GM06990 (cell line): ENCODE data around the gene PARK7.

Experiments used
- DNase-seq: peaks from one replicate; pipeline ENCODE4 v3.0.0-alpha.2; 2011; ENCODE audit not compliant: insufficient read length; ENCODE audit errors: extremely low read depth
- H3K27me3 ChIP-seq: replicated peaks from 2 replicates; pipeline ENCODE4 v1.6.0; 2011; ENCODE audit warnings: low read length; ENCODE audit not compliant: control insufficient read depth, insufficient read depth
- H3K36me3 ChIP-seq: 2 replicates; pipeline ENCODE4 v1.5.1; 2011; ENCODE audit warnings: low read length; ENCODE audit not compliant: control insufficient read depth, insufficient read depth
- H3K4me3 ChIP-seq: replicated peaks from 2 replicates; pipeline ENCODE4 v1.5.1; 2011; ENCODE audit warnings: low read depth, mild to moderate bottlenecking, control low read depth, low read length
- TF ChIP-seq, protein P1 (sequence below): IDR thresholded peaks from 2 replicates; pipeline ENCODE4 v1.5.1; 2011; ENCODE audit warnings: low read length, control low read depth, mild to moderate bottlenecking, inconsistent platforms; ENCODE audit not compliant: insufficient read depth, poor library complexity, severe bottlenecking

PARK7 gene

GRCh38 chr1:8015036-8015808 is 53.7 kb downstream of the PARK7 start:
- TF ChIP-seq, protein P1, sequence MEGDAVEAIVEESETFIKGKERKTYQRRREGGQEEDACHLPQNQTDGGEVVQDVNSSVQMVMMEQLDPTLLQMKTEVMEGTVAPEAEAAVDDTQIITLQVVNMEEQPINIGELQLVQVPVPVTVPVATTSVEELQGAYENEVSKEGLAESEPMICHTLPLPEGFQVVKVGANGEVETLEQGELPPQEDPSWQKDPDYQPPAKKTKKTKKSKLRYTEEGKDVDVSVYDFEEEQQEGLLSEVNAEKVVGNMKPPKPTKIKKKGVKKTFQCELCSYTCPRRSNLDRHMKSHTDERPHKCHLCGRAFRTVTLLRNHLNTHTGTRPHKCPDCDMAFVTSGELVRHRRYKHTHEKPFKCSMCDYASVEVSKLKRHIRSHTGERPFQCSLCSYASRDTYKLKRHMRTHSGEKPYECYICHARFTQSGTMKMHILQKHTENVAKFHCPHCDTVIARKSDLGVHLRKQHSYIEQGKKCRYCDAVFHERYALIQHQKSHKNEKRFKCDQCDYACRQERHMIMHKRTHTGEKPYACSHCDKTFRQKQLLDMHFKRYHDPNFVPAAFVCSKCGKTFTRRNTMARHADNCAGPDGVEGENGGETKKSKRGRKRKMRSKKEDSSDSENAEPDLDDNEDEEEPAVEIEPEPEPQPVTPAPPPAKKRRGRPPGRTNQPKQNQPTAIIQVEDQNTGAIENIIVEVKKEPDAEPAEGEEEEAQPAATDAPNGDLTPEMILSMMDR = peak; percentile 60
- Histone ChIP-seq H3K36me3 (no peaks in the 10 kb centered on the region), H3K27me3 (no peaks in the 10 kb centered on the region), H3K4me3 (no peak overlapping the region)
- DNase-seq = no peak

DNA sequence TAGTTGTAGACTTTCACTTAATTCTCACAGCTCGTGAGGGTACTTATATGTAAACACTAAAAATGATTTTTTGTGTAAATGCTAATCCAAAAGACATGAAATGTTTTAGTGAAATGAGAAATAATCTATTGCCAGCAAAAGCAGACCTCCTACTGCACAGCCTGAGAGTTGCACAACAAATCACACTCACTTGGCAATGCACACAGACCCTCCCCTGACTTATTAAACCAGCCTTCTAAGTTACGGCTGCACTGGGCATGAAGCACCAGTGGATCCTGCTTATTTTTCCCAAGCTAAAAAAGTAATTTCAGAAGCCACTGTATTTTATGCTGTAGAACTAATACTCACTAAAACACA is 54.3 kb downstream of the PARK7 start:
- H3K36me3 ChIP-seq = no peaks in the 10 kb centered on the region
- no peak for DNase-seq
- no peaks in the 10 kb centered on the region for H3K27me3 ChIP-seq
- H3K4me3 ChIP-seq = no peak overlapping the region
- TF ChIP-seq, protein P1 = no peak

- no peaks in the 10 kb centered on the region for H3K36me3 ChIP-seq
- no peak overlapping the region for H3K4me3 ChIP-seq
- no peaks in the 10 kb centered on the region for H3K27me3 ChIP-seq
- DNase-seq = no peak
- TF ChIP-seq, protein P1 = peak; percentile 42
Measured at GRCh38 chr1:8016210-8016894, 54.8 kb downstream of the PARK7 start.

DNA sequence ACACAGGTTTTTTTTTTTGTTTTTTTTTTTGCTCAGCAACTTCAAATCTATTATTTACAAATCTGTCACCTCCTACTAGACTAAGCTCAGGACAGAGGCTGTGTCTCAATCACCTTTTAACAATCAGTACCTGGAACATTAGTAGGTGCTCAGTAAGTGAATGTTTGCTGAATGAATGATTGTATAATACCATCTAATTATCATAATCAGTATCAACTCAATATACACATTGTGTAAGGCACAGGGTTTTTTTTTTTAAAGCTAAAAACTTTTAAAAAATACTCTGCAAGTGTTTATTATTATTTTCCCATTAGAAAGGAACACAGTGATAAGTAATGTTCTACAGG is 55.4 kb downstream of the PARK7 start:
- H3K4me3 ChIP-seq = no peak overlapping the region
- DNase-seq = no peak
- no peaks in the 10 kb centered on the region for H3K27me3 ChIP-seq
- TF ChIP-seq, protein P1 = no peak
- H3K36me3 ChIP-seq = no peaks in the 10 kb centered on the region

GRCh38 chr1:8017495-8018197 is 56.1 kb downstream of the PARK7 start:
- H3K27me3 ChIP-seq = no peaks in the 10 kb centered on the region
- TF ChIP-seq, protein P1 = no peak
- DNase-seq = no peak
- H3K4me3 ChIP-seq = no peak overlapping the region
- H3K36me3 ChIP-seq = no peaks in the 10 kb centered on the region
